IMR-90 (cell line): ENCODE measurements around the gene UBASH3A. TPM values are rescaled to one million over a fixed set of nuclear protein-coding genes. Genes with fewer than 3 reads are reported as not detected.

Experiments
- ATAC-seq: fragments of 200-7000 bp; cut with Tn5 transposase; 2 replicates; pipeline ENCODE4 v1.9.1; 2020; ENCODE audit warnings: low read depth, mild to moderate bottlenecking, moderate library complexity
- BruUV-seq: library from RNA; stranded (reverse); fragments of 400-500 nt; replicated peaks from 2 replicates; lab custom pipeline; 2021; lab: Mats Ljungman, UMichigan
- CTCF ChIA-PET: fragments of 300-600 bp; formaldehyde crosslinking; extraction: SDS; loops from one replicate; lab custom pipeline; 2021; ENCODE audit warnings: antibody characterized with exemption; lab: Yijun Ruan, JAX
- POLR2A ChIA-PET: fragments of 300-600 bp; sonication (Branson Sonifier 250); formaldehyde crosslinking; loops from one replicate; lab custom pipeline; 2022; ENCODE audit warnings: antibody characterized with exemption; ENCODE audit not compliant: unreplicated experiment; lab: Charles Lee
- DNase-seq: peaks from one replicate; pipeline ENCODE4 v3.0.0; 2013
- H2AFZ ChIP-seq: replicated peaks from 2 replicates; pipeline ENCODE3; 2013; ENCODE audit warnings: low read length, mild to moderate bottlenecking; ENCODE audit not compliant: poor library complexity
- H2AK5ac ChIP-seq: 2 replicates; pipeline ENCODE4 v1.6.1; 2013; ENCODE audit warnings: low read depth, low read length, inconsistent platforms
- H2AK9ac ChIP-seq: replicated peaks from 2 replicates; pipeline ENCODE3; 2013; ENCODE audit warnings: mild to moderate bottlenecking, low read depth, low read length, moderate library complexity; ENCODE audit not compliant: poor library complexity
- H2BK120ac ChIP-seq: 2 replicates; pipeline ENCODE4 v1.6.1; 2013; ENCODE audit warnings: low read depth, low read length, inconsistent platforms
- H2BK15ac ChIP-seq: 3 replicates; pipeline ENCODE4 v1.6.1; 2013; ENCODE audit warnings: low read depth, low read length, inconsistent platforms
- H2BK20ac ChIP-seq: 2 replicates; pipeline ENCODE4 v1.6.1; 2013; ENCODE audit warnings: low read depth, mild to moderate bottlenecking, inconsistent platforms, low read length, moderate library complexity
- H2BK5ac ChIP-seq: 2 replicates; pipeline ENCODE4 v1.6.1; 2013; ENCODE audit warnings: mild to moderate bottlenecking, low read depth, low read length, inconsistent platforms; ENCODE audit not compliant: poor library complexity, severe bottlenecking
- H3K14ac ChIP-seq: replicated peaks from 2 replicates; pipeline ENCODE4 v1.6.1; 2013; ENCODE audit warnings: low read depth, low read length, inconsistent platforms
- H3K18ac ChIP-seq: 2 replicates; pipeline ENCODE4 v1.6.1; 2013; ENCODE audit warnings: low read depth, low read length, control low read depth
- H3K23ac ChIP-seq: 2 replicates; pipeline ENCODE4 v1.6.1; 2013; ENCODE audit warnings: low read depth, low read length, inconsistent platforms
- H3K27ac ChIP-seq: 2 replicates; pipeline ENCODE4 v1.5.1; 2013; ENCODE audit warnings: mild to moderate bottlenecking, control low read depth, low read length; ENCODE audit not compliant: insufficient read depth
- H3K27me3 ChIP-seq: 2 replicates; pipeline ENCODE4 v1.6.1; 2013; ENCODE audit warnings: low read length; ENCODE audit not compliant: control insufficient read depth, insufficient read depth
- H3K36me3 ChIP-seq: 2 replicates; pipeline ENCODE4 v1.6.1; 2013; ENCODE audit warnings: low read length, mixed read lengths; ENCODE audit not compliant: control insufficient read depth, insufficient read depth
- H3K4ac ChIP-seq: 2 replicates; pipeline ENCODE4 v1.6.1; 2013; ENCODE audit warnings: low read depth, low read length, inconsistent platforms
- H3K4me1 ChIP-seq: 2 replicates; pipeline ENCODE4 v1.6.1; 2013; ENCODE audit warnings: low read length, mixed read lengths; ENCODE audit not compliant: control insufficient read depth, insufficient read depth
- H3K4me2 ChIP-seq: 2 replicates; pipeline ENCODE4 v1.6.1; 2013; ENCODE audit warnings: low read depth, mild to moderate bottlenecking, control low read depth, low read length, moderate library complexity
- H3K4me3 ChIP-seq: 2 replicates; pipeline ENCODE4 v1.5.1; 2013; ENCODE audit warnings: low read depth, mild to moderate bottlenecking, control low read depth, low read length, moderate library complexity; ENCODE audit not compliant: insufficient read depth
- H3K56ac ChIP-seq: 2 replicates; pipeline ENCODE4 v1.6.1; 2013; ENCODE audit warnings: low read length, inconsistent platforms; ENCODE audit not compliant: insufficient read depth; ENCODE audit errors: extremely low read depth
- H3K79me1 ChIP-seq, 2 experiments: 2 replicates each; pipeline ENCODE4 v1.6.1; 2013; ENCODE audit warnings: low read length in 2 of 2, inconsistent platforms in 1 of 2, low read depth in 1 of 2
- H3K9ac ChIP-seq: 2 replicates; pipeline ENCODE4 v1.6.1; 2013; ENCODE audit warnings: low read depth, low read length, control low read depth
- H3K9me1 ChIP-seq: 2 replicates; pipeline ENCODE4 v1.6.1; 2013; ENCODE audit warnings: low read length, inconsistent platforms; ENCODE audit not compliant: insufficient read depth
- H3K9me3 ChIP-seq: 2 replicates; pipeline ENCODE4 v1.6.1; 2013; ENCODE audit warnings: low read length; ENCODE audit not compliant: control insufficient read depth, insufficient read depth
- H4K20me1 ChIP-seq: 2 replicates; pipeline ENCODE4 v1.6.1; 2013; ENCODE audit warnings: low read length, inconsistent platforms; ENCODE audit not compliant: insufficient read depth
- H4K5ac ChIP-seq: 2 replicates; pipeline ENCODE4 v1.6.1; 2013; ENCODE audit warnings: mild to moderate bottlenecking, low read depth, low read length, control low read depth
- H4K8ac ChIP-seq, 2 experiments: 2 replicates each; pipeline ENCODE4 v1.6.1; 2013; ENCODE audit warnings: low read depth in 2 of 2, low read length in 2 of 2, control low read depth in 1 of 2, inconsistent platforms in 1 of 2
- H4K91ac ChIP-seq: 2 replicates; pipeline ENCODE4 v1.6.1; 2013; ENCODE audit warnings: low read depth, low read length, inconsistent platforms; ENCODE audit not compliant: insufficient read depth
- MAZ ChIP-seq: IDR thresholded peaks from 2 replicates; pipeline ENCODE4 v1.6.1; 2012; ENCODE audit warnings: low read depth, mild to moderate bottlenecking, low read length, improper control_type of control experiment, moderate library complexity, borderline replicate concordance
- NFE2L2 ChIP-seq: fragments of 150-350 bp; IDR thresholded peaks from 2 replicates; pipeline ENCODE4 v1.6.1; 2016; ENCODE audit warnings: low read depth, mild to moderate bottlenecking, low read length
- RCOR1 ChIP-seq: IDR thresholded peaks from 2 replicates; pipeline ENCODE4 v1.6.1; 2012; ENCODE audit warnings: mild to moderate bottlenecking, low read length, improper control_type of control experiment; ENCODE audit not compliant: insufficient replicate concordance
- WGBS, 2 experiments: methylation state at CpG; one replicate each; pipeline versions ENCODE4 v1.1.5 to v1.1.7; 2013; ENCODE audit warnings: missing lambda C conversion rate in 2 of 2; ENCODE audit not compliant: insufficient read length in 1 of 2; ENCODE audit errors: extremely low coverage in 2 of 2; 5-methylcytosine and 5-hydroxymethylcytosine counted together
- dilution Hi-C: fragments of 300-500 bp; cut with HindIII; formaldehyde crosslinking; loops from one replicate; pipeline ENCODE4 v1.14.3; 2018; ENCODE audit warnings: low sequenced_read_pairs; ENCODE audit not compliant: unreplicated experiment
- in situ Hi-C: fragments of 300-500 bp; cut with MboI; formaldehyde crosslinking; loops from 3 replicates; pipeline ENCODE4 v1.14.3; 2019; ENCODE audit warnings: low sequenced_read_pairs, inconsistent platforms, mixed read lengths
- intact Hi-C: fragments of 100-400 bp; cut with micrococcal nuclease; formaldehyde crosslinking; loops from 2 replicates; pipeline ENCODE4 v1.10.0; 2022
- polyA plus RNA-seq, 3 experiments: library from polyadenylated mRNA; depleted of rRNA; stranded (reverse); fragments of >200 nt; gene quantifications; 2 replicates each; pipeline ENCODE4 v1.2.3, GENCODE V29; 2012; ENCODE audit warnings: low replicate concordance in 1 of 3
- total RNA-seq: library from RNA; depleted of rRNA; stranded (reverse); fragments of >200 nt; gene quantifications from 2 replicates; pipeline ENCODE4 v1.2.3, GENCODE V29; 2012
- TF ChIP-seq, protein P1 (sequence below): fragments of 150-350 bp; IDR thresholded peaks from 2 replicates; pipeline ENCODE4 v1.6.1; 2017; ENCODE audit warnings: mild to moderate bottlenecking, antibody characterized with exemption, low read length, low read depth

The UBASH3A gene
- total and polyA plus RNA-seq, 2 of the 4 experiments (the other 2 are of a cell fraction) = not detected

- CTCF ChIA-PET = no interaction called here
- Histone ChIP-seq H3K27ac (no peak overlapping the region), H2BK120ac (no peak overlapping the region), H2BK20ac (no peak overlapping the region), H2BK15ac (no peak overlapping the region), H2AK9ac (no peak overlapping the region), H3K27me3 (peaks cover 32% of the 10 kb centered on the region), H4K5ac (no peak overlapping the region), H3K18ac (no peak overlapping the region), H4K20me1 (no peaks in the 10 kb centered on the region), H2AK5ac (no peak overlapping the region), H2BK5ac (no peak overlapping the region), H3K4me1 (no peaks in the 10 kb centered on the region), H3K56ac (no peak overlapping the region), H2AFZ (no peak overlapping the region), H3K79me1 (no peaks in the 10 kb centered on the region), H3K4ac (no peak overlapping the region), H3K23ac (no peak overlapping the region), H3K9ac (no peak overlapping the region), H3K36me3 (no peaks in the 10 kb centered on the region), H3K9me1 (no peaks in the 10 kb centered on the region), H3K14ac (no peak overlapping the region), H4K8ac (no peak overlapping the region), H3K4me3 (no peak overlapping the region), H4K91ac (no peak overlapping the region), H3K4me2 (no peak overlapping the region), H3K9me3 (no peaks in the 10 kb centered on the region; the same call in 1 of the 2 replicates)
- DNase-seq (no peak), ATAC-seq (no peak)
- POLR2A ChIA-PET = no interaction called here
- BruUV-seq = no TSS peak
- TF ChIP-seq MAZ (no peak), NFE2L2 (no peak), RCOR1 (no peak)
- TF ChIP-seq, protein P1, sequence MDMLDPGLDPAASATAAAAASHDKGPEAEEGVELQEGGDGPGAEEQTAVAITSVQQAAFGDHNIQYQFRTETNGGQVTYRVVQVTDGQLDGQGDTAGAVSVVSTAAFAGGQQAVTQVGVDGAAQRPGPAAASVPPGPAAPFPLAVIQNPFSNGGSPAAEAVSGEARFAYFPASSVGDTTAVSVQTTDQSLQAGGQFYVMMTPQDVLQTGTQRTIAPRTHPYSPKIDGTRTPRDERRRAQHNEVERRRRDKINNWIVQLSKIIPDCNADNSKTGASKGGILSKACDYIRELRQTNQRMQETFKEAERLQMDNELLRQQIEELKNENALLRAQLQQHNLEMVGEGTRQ = no peak
- dilution Hi-C loops = no loop called here
- intact Hi-C loops = no loop called here
- in situ Hi-C loops = no loop called here
- WGBS, 2 experiments = no CpG with 5 or more reads among the region's 3 CpGs
Measured at GRCh38 chr21:42387164-42387563, 16.5 kb upstream of the UBASH3A start.
